Hypothalamus (tissue), 51 donors: ENCODE data around the gene HNRNPUL2.
"Not testable (repeated sequence)": the region's sequence is repeated elsewhere in the genome, so short reads cannot be mapped to it uniquely, and the experiment has no call there.

Experiments used
- DNase-seq, 51 donors: peaks; one replicate each; lab custom pipeline; 2025; lab: John Stamatoyannopoulos, UW

Gene HNRNPUL2

DNA sequence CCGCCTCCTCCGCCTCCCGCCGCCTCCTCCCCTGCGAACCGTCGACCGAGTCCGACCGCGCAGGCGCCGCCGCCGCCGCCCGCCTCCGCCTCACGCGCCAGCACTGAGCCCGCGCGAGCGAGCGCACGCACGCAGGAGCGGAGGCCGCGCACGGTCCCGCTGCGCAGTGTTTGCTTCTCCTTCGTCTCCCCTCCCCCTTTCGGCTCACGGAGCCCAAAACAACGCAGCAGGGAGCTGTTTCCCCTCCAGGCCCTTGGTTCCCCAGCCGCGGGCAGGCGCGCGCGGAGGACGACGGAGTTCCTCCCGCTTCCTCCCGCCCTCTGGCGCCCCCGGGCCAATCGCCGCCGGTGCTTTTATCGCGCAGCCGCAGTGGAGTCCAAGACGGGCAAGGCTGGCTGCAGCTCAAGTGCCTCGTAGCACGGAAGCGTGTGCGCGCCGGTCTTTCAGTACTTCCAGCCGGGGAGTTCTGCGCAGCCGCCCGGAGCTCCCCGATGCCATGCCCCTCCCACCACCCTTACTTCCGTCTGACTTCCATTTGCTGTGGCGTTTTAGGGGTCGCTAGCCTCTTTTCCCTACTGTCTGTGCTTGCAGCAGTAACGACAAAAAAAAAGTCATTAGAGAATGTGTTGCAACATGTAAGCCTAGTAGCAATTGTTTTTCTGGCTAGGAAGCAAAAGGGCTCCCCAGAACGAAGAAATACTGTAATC is at the start of gene HNRNPUL2:
Gene HNRNPUL2 (minus strand): TSS at position 293 of the 707 bp plus-strand sequence. CDS start 301 bp downstream, outside the sequence.
- DNase-seq, result peak; percentile 89 to 99 (median 96)

DNA sequence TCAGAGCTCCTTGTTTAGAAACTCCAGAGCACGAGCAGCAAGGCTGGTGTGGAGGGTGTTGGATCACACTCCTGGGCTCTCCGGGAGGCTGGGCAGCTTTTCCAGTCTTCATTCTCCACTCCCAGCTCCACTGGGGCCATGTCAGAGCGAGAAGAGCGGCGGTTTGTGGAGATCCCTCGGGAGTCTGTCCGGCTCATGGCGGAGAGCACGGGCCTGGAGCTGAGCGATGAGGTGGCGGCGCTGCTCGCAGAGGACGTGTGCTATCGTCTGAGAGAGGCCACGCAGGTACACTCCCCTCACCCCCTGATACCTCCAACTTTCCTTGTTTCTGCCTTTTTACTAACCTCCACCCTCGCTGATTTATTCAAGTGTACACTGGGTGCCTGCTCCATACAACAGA is 48.4 kb upstream of the HNRNPUL2 start:
- DNase-seq, result no peak

DNA sequence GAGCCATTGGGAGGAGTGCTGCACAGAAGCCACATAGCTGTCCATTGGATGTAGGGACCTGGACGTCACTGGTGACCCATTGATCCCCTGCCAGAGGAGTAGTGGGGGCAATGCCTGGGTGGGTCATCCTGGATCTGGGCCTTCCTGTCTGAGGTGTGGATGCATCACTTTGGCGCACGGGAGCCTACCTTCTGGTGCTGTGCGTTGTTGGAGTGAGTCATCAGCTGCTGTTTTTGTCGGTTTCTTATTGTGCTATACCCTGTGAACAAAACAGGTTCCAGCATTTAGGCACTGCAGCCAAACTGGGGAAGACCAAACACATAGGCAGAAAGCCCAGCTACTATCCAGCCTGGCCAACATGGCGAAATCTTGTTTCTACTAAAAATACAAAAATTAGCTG is 47.1 kb upstream of the HNRNPUL2 start:
- DNase-seq, result no peak

DNA sequence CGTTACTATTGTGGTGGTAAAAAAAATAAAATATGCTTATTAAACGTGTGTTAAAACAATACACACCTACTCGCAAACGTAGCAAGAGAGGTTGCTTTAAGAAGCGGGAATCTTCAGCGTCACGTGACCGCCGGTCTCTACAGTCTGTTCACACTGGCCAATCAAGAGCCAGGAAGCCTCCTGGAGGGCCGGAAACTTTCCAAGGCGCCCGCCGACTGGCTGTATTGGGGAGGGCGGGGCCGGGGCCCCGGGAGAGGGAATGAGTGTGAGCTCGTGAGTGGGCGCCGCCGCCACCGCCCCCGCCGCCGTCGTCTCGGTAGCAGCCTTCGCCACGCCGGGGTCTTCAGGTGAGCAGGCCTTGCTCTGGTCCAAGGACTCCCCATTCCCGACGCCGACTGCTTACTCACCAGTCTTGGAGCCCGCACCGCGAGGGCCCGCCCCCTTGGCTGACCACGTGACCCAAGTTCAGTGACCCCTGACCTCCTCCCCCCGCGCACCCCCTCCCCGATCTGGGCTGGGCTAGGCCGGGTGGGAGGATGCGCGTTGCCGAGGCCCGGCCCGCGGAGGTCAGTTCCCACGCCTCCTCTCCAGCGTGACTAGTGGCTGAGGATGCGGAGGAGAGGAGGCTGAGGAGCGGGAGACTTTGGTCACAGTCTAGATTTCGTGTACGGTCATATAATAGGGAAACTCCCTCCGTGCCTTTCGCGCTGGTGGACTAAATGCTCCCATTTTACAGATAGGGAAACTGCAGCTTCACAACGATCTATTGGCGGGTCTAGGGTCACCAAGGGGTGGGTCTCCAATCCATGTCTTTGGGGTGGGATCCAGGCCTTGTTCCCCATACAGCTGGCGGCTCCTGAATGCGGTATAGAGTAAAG is 44.1 kb upstream of the HNRNPUL2 start, which contains the start of gene TAF6L:
Gene TAF6L (plus strand): TSS at position 253 of the 878 bp plus-strand sequence. CDS start 4,388 bp downstream, outside the sequence.
- DNase-seq, result peak; percentile 92 to 100 (median 98)

DNA sequence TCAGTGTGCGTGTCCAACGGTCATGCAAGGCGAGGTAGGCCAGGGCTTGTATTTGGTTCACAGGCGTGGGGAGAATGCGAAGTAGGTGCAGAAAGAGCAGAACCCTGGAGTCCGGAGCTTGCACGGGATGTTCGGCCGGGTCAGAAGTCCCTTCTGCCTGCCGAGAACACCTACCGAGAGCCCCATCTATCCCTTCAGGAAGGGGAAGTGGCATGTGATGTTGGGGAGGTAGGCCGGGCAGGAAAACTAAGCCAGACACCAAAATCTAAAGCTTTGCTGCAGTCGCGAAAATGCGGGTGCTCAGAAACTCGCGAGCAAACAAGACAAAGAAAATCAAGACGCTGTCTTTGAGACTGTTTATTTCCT is 43.5 kb upstream of the HNRNPUL2 start:
- peak in 32 of 51 donors; percentile 23 to 79 (median 53) for DNase-seq

DNA sequence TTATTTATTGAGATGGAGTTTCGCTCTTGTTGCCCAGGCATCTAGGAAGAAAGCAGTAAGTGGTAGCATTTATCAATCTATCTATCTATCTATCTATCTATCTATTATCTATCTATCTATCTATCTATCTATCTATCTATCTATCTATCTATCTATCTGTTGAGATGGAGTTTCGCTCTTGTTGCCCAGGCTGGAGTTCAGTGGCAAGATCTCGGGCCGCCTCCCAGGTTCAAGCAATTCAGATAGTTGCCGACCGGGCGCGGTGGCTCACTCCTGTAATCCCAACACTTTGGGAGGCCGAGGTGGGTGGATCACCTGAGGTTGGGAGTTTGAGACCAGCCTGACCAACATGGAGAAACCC is 33.6 kb upstream of the HNRNPUL2 start:
- DNase-seq, result not testable (repeated sequence)

DNA sequence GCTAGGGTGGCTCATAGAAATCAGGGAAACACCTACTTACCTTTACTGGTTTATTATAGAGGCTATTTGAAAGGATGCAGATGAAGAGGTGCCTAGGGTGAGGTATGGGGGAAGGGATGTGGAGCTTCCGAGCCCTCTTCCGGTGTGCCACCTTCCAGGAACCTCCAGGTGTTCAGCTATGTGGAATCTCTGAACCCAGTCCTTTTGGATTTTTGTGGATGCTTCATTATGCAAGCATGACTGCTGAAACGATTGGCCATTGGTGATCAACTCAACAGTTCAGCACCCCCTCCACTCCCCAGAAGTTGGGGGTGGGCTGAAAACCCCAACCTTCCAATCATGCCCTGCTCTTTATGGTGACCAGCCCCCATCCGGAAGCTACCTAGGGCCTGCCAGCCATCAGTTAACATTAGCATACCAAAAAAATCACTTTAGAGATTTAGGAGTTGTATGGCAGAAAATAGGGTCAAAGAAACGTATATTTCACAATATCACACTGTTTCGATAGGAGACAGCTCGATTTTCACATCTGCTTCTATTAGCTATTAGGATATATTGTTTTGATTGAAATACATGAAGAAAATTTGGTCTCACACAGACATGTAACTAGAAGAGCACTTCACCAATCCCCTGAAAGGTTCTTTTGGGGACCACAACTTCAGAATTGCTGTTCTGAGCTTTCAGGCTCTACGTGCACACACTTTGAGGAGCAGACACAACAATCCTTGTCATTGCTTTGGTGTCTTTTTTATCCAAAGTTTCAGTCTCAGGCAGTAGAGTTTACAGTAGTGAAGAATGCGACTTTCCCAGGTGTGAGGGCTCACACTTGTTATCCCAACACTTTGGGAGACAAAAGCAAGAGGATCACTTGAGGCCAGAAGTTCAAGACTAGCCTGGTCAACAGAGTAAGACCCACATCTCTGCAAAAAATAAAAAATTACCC is 30.9 kb upstream of the HNRNPUL2 start:
- no peak for DNase-seq

DNA sequence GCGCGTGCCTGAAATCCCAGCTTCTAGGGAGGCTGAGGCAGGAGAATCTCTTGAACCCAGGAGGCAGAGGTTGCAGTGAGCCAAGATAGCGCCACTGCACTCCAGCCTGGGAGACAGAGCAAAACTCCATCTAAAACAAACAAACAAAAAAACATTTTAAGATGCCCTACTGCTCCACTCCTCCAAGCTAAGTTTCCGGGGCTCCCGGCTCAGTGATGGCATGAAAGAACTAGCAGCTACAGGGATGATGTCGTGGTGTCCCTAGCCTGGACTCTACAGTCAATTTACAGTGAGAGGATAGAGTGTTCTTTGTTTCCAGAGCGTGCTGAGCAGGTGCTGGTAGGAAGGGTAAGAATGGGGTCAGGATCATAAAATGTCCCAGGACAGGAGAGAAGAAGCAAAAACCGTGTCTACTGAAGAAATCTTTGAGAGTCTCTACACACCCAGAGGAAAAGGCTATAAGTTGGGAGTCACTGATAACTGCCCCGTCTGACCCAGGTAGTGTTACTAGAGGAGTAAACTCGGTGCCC is 27.9 kb upstream of the HNRNPUL2 start:
- peak in 1 of 51 donors; percentile 8 for DNase-seq

DNA sequence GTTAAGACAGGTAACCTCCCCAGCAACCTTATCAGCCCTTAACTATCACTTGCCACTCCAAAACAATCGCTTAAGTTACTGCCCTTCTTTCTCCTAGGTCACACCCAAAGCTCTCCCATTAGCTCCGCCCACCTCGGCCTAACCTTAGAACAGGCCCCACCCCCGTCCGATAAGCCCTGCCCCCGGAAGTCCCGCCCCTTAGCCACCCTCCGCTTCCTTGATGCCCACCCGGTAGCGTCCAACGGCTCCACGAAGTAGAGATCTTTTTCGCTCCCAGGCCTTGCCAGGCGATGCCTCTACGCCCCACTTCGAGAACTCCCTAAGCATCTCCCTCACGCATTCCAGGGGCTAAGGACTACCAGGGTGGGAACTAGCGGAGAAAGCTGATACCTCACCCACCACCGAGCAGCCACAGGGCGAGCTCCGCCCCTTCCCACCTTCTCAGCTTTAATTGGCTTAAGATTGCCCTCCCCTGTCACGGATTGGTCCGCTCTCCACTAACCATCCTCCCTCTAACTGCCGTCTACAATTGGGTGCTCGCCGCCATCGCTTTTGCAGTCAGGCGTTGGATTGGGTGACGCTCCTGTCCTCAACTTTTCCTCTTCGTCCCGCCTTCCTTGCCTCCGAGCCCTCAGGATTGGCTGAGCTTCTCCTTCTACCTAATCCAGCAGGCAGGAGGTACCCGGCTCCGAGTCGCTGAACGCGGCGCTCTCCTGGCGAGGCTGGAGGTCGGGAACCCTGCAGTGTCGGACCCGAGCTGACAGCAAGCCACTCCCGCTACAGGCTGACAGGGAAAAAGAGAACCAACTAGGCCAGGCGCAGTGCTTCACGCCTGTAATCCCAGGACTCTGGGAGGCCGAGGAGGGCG is 26.7 kb upstream of the HNRNPUL2 start, which contains the start of gene ZBTB3:
Gene ZBTB3 (minus strand): TSS at position 425 of the 868 bp plus-strand sequence. CDS start 496 bp downstream, outside the sequence.
- peak; percentile 79 to 100 (median 98) for DNase-seq

DNA sequence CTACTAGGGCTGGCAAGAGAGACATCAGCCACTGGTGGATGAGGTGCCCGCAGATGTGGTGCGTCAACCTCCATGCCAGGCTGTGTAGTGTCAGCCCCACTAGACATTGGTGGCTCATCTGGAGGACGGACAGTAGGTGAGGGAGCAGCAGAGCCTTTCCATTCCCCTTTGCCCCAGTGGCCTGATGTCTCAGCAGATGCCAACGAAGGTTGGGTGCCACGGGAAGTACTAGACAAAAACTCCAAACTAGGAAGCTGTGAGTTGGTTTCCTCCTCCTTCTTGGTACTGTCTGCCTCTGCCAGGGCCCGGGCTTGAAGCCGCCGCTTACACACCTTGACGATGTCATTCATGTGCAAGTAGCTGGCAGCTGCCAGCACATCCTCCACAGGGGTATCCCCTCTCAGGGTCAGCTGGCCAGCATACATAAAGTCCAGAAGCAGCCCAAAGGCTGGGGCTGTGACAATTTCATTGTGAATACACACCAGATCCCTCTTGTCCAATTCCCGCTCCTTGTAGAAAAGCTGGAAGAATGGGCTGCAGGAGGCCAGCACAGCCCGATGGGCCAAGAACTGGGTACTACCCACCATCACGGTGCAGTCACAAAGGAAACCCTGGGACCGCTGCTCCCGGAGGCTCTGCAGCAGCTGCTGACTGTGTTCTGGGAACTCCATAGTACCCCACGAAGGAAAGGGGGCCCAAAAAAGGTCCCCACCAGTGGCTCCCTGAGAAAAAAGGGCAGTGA is 25.9 kb upstream of the HNRNPUL2 start:
- peak in 1 of 51 donors; percentile 35 for DNase-seq

DNA sequence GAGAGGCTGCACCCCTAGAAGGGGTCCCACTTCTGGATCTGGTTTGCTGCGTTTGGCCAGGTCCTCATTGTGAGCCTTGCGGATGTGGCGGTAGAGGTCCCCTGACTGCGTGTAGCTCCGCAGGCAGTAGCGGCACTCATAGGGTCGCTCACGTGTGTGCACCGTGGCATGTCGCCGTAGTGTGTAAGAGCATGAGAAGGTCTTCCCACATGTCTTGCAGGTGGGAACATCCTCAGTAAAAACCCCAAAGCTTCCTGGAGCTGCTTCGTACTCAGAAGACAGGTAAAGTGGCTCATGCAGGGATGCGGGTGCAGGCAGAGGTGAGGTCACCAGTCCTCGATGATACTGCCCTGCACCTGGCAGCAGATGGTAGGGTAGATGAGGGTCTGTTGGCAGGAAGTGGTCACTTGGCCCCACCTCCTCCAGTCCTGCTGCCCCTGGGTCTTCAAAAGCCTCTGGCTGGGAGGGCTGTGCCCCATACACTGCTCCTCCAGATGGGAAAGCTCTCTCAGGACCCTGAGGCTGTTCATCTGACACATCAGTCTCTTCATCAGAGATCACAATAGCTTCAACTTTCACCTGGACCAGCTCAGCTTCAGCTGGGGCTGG is 25.0 kb upstream of the HNRNPUL2 start:
- DNase-seq, result no peak

DNA sequence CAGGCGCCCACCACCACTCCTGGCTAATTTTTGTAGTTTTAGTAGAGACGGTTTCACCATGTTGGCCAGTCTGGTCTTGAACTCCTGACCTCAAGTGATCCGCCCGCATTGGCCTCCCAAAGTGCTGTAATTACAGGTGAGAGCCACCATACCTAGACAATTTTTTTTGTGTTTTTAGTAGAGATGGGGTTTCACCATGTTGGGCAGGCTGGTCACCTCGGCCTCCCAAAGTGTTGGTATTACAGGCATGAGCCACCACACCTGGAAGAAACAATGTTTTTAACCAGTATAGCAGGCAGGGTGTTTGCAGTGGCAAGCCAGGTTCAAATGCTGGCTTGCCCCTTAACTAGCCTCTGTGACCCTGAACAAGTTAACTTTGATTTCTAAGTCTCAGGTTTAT is 22.7 kb upstream of the HNRNPUL2 start:
- not testable (repeated sequence) for DNase-seq

DNA sequence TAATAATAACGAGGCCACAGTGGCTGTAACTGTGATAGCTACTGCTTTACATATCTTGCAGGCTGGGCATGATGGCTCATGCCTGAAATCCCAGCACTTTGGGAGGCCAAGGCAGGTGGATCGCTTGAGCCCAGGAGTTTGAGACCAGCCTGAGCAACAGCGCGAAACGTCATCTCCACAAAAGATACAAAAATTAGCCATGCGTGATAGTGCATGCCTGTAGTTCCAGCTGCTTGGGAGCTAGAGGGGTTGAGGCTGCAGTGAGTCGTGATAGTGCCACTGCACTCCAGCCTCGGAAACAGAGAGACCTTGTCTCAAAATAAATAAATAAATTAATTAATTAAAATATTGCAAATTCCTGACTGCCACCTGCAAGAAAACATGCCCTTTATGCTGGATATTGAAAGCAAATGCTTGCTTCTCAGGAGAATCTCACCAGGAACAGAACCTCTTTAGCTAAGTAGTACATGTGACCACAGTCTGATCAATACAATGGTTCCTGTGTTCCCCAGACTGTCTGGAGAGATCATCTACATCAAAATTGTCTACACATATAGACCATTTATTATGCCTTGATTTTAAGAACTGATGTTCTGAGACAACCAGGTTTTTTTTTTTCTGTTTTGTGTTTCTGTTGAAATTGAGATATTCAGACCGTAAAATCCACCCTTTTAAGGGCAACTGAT is 20.4 kb upstream of the HNRNPUL2 start:
- no peak for DNase-seq

DNA sequence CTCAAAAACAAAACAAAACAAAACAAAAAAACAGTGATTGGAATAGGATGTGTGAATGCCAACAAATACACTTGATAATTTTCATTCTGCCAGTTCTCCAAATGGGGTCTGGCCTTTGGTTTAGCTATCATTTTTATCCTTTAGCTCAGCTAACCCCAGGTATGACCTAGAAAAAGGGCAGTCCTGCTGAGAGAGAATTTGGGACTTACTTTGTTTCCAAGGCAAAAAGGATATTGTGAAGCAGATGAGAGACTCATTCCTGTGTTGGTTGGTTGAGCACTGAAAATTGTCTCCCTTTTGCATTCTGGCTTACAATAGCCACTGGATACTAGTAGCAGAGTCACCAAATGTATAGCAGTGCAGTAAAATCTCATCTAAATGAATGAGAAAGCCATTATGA is 9.9 kb upstream of the HNRNPUL2 start:
- DNase-seq, result no peak

DNA sequence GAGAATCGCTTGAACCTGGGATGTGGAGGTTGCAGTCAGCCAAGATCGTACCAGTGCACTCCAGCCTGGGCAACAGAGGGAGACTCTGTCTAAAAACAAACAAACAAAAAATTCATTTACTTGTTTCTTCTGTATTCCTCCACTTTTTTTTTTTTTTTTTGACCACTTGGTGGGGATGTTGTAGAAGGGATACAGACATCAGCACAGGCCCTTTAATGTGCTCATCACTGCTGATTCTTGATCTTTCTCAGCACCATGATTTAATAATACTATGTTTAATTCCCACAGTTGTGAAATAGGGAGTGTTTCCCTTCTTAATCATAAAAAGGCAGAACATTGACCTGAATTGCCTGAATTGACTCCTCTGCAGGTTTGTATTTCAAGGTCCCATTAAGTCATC is 5.6 kb upstream of the HNRNPUL2 start:
- DNase-seq, result no peak

DNA sequence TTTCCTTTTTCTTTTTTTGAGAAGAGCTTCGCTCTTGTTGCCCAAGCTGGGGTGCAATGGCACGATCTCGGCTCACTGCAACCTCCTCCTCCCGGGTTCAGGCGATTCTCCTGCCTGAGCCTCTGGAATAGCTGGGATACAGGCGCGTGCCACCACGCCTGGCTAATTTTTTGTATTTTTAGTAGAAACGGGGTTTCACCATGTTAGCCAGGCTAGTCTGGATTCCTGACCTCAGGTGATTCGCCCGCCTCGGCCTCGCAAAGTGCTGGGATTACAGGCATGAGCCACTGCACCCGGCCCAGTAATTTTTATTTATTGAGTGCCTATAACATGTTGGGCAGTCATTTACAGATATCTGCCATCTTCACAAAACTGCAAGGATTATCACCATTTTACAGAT is 2.8 kb upstream of the HNRNPUL2 start:
- DNase-seq, result not testable (repeated sequence)
